HG03520 (cell line): ENCODE measurements around the gene MEPE.
"Not testable (repeated sequence)": the region's sequence is repeated elsewhere in the genome, so short reads cannot be mapped to it uniquely, and the experiment has no call there.

ENCODE experiments used
- ATAC-seq: cut with Tn5 transposase; IDR thresholded peaks from one replicate; pipeline ENCODE4 v1.9.1; 2021; ENCODE audit warnings: mild to moderate bottlenecking, moderate library complexity; ENCODE audit not compliant: unreplicated experiment

The MEPE gene

GRCh38 chr4:87881115-87881514, 48.3 kb downstream of the MEPE start:
- ATAC-seq = no peak

- no peak for ATAC-seq
These were observed 49.6 kb downstream of the MEPE start for GRCh38 chr4:87882321-87882720.

- no peak for ATAC-seq
These were observed 50.1 kb downstream of the MEPE start for GRCh38 chr4:87882861-87883260.

- ATAC-seq = no peak
These were observed 52.3 kb downstream of the MEPE start for GRCh38 chr4:87884976-87885549.

GRCh38 chr4:87886083-87886482, 53.3 kb downstream of the MEPE start:
- ATAC-seq = no peak

- ATAC-seq = not testable (repeated sequence)
These were observed 58.0 kb downstream of the MEPE start for GRCh38 chr4:87890753-87891152.

GRCh38 chr4:87895964-87896621, 63.3 kb downstream of the MEPE start:
- ATAC-seq = no peak
